GM23248 (cell line): Measurements from ENCODE around the gene ZNF285. TPM values are rescaled to one million over a fixed set of nuclear protein-coding genes. Genes with fewer than 3 reads are reported as not detected.

ENCODE experiments used
- DNase-seq: peaks from one replicate; pipeline ENCODE4 v3.0.0-alpha.2; 2015
- H2AFZ ChIP-seq: fragments of 200-600 bp; sonication (generic); 2 replicates; pipeline ENCODE4 v1.6.1; 2016; ENCODE audit warnings: antibody characterized with exemption
- H3F3A ChIP-seq: fragments of 200-600 bp; sonication (generic); 2 replicates; pipeline ENCODE4 v1.6.1; 2016; ENCODE audit warnings: mild to moderate bottlenecking, antibody characterized with exemption, mixed run types; ENCODE audit not compliant: insufficient read depth
- H3K27ac ChIP-seq: fragments of 200-600 bp; sonication (generic); 2 replicates; pipeline ENCODE4 v1.5.1; 2016; ENCODE audit warnings: mild to moderate bottlenecking
- H3K27me3 ChIP-seq: fragments of 200-600 bp; sonication (generic); replicated peaks from 2 replicates; pipeline ENCODE4 v1.6.1; 2016; ENCODE audit warnings: mild to moderate bottlenecking; ENCODE audit not compliant: insufficient read depth
- H3K36me3 ChIP-seq: fragments of 200-600 bp; sonication (generic); 2 replicates; pipeline ENCODE4 v1.6.1; 2016; ENCODE audit warnings: low read depth, mild to moderate bottlenecking
- H3K4me1 ChIP-seq: fragments of 200-600 bp; sonication (generic); 2 replicates; pipeline ENCODE4 v1.6.1; 2016; ENCODE audit warnings: mild to moderate bottlenecking; ENCODE audit not compliant: insufficient read depth
- H3K4me2 ChIP-seq: fragments of 200-600 bp; sonication (generic); one replicate; pipeline ENCODE4 v1.6.1; 2016; ENCODE audit warnings: mild to moderate bottlenecking; ENCODE audit not compliant: unreplicated experiment
- H3K4me3 ChIP-seq: fragments of 200-600 bp; sonication (generic); 2 replicates; pipeline ENCODE4 v1.5.1; 2016; ENCODE audit warnings: mild to moderate bottlenecking
- H3K79me2 ChIP-seq: fragments of 200-600 bp; sonication (generic); 2 replicates; pipeline ENCODE4 v1.6.1; 2016; ENCODE audit warnings: mild to moderate bottlenecking; ENCODE audit not compliant: insufficient read depth
- H3K9ac ChIP-seq: fragments of 200-600 bp; sonication (generic); 2 replicates; pipeline ENCODE4 v1.6.1; 2016; ENCODE audit warnings: mild to moderate bottlenecking
- H3K9me2 ChIP-seq: fragments of 200-600 bp; sonication (generic); 2 replicates; pipeline ENCODE4 v1.6.1; 2016; ENCODE audit warnings: mixed run types, mild to moderate bottlenecking, moderate library complexity; ENCODE audit not compliant: insufficient read depth
- H3K9me3 ChIP-seq: fragments of 200-600 bp; sonication (generic); one replicate; pipeline ENCODE4 v1.6.1; 2017; ENCODE audit warnings: low read depth
- H4K20me1 ChIP-seq: fragments of 200-600 bp; sonication (generic); 2 replicates; pipeline ENCODE4 v1.6.0; 2016; ENCODE audit not compliant: insufficient read depth
- EZH2 ChIP-seq: fragments of 200-600 bp; sonication (generic); IDR thresholded peaks from 2 replicates; pipeline ENCODE4 v1.6.1; 2018; ENCODE audit warnings: antibody characterized with exemption, mild to moderate bottlenecking; ENCODE audit not compliant: insufficient read depth, poor library complexity, severe bottlenecking
- EZH2phosphoT487 ChIP-seq: fragments of 200-600 bp; sonication (generic); IDR thresholded peaks from 2 replicates; pipeline ENCODE4 v1.6.1; 2018; ENCODE audit warnings: antibody characterized with exemption, moderate library complexity, mild to moderate bottlenecking, low read depth; ENCODE audit not compliant: insufficient read depth
- WGBS, 2 experiments: methylation state at CpG; one replicate each; pipeline ENCODE4 v1.1.6; 2015 to 2017; ENCODE audit warnings: low lambda C conversion rate in 2 of 2, low coverage in 1 of 2; ENCODE audit errors: missing lambda C conversion rate in 2 of 2; 5-methylcytosine and 5-hydroxymethylcytosine counted together
- in situ Hi-C: fragments of 300-500 bp; cut with MboI; formaldehyde crosslinking; loops from 2 replicates; pipeline ENCODE4 v1.15.0; 2020
- polyA plus RNA-seq: library from polyadenylated mRNA; unstranded; fragments of >200 nt; fragmentation: Nextera tagmentation; extraction: Ambion mirVana; gene quantifications from 2 replicates; pipeline ENCODE4 v1.2.1, GENCODE V29; 2016
- total RNA-seq: library from RNA; depleted of rRNA; stranded (reverse); fragments of >200 nt; shearing (Covaris generic); gene quantifications from 2 replicates; pipeline ENCODE4 v1.2.3, GENCODE V29; 2014

Gene ZNF285
- total and polyA plus RNA-seq, 2 experiments from 2014 or later: 1.1 to 2.1 TPM

GRCh38 chr19:44367024-44367423 lies 34.4 kb downstream of the ZNF285 start:
- Histone ChIP-seq H3K4me1 (no peaks in the 10 kb centered on the region), H3K36me3 (no peaks in the 10 kb centered on the region), H3K27ac (no peak overlapping the region), H3K9ac (no peak overlapping the region), H3K79me2 (no peaks in the 10 kb centered on the region), H2AFZ (no peak overlapping the region), H3K4me2 (no peak overlapping the region), H3K4me3 (no peak overlapping the region), H3K9me3 (no peaks in the 10 kb centered on the region), H3K9me2 (no peaks in the 10 kb centered on the region), H4K20me1 (no peaks in the 10 kb centered on the region), H3F3A (no peaks in the 10 kb centered on the region), H3K27me3 (no peaks in the 10 kb centered on the region)
- no peak for DNase-seq
- 41 to 46% methylated on average over 17 of the region's 17 CpGs for WGBS, 2 experiments
- TF ChIP-seq EZH2 (no peak), EZH2phosphoT487 (no peak)
- in situ Hi-C loops: no loop called here

- in situ Hi-C loops: no loop called here
- Histone ChIP-seq H3K4me3 (peak within 1 kb of the TSS; percentile 88), H3K9ac (peak within 1 kb of the TSS; percentile 87), H2AFZ (peak within 1 kb of the TSS; percentile 99), H3K4me1 (peaks cover 7% of the 10 kb centered on the region), H3K4me2 (peak within 1 kb of the TSS; percentile 90), H3F3A (no peaks in the 10 kb centered on the region), H4K20me1 (no peaks in the 10 kb centered on the region), H3K27me3 (no peaks in the 10 kb centered on the region), H3K9me2 (no peaks in the 10 kb centered on the region), H3K27ac (no peak within 1 kb of the TSS), H3K9me3 (no peaks in the 10 kb centered on the region), H3K79me2 (peaks cover 48% of the 10 kb centered on the region), H3K36me3 (no peaks in the 10 kb centered on the region)
- WGBS, 2 experiments: 1 to 2% methylated on average over 36 to 38 of the region's 38 CpGs
- peak; percentile 91 for DNase-seq
- no peak for TF ChIP-seq EZH2phosphoT487
- no peak for TF ChIP-seq EZH2
Observed at GRCh38 chr19:44356383-44357111, 44.9 kb downstream of the ZNF285 start, which contains the start of gene ZNF112. Gene ZNF112 (minus strand): TSS chr19:44356680. CDS start chr19:44340539, 16,141 bp downstream.

- Histone ChIP-seq H2AFZ (no peak overlapping the region), H3K9me3 (no peaks in the 10 kb centered on the region), H3K27ac (no peak overlapping the region), H3K4me3 (no peak overlapping the region), H4K20me1 (no peaks in the 10 kb centered on the region), H3K9me2 (no peaks in the 10 kb centered on the region), H3K79me2 (peaks cover 80% of the 10 kb centered on the region), H3K4me2 (no peak overlapping the region), H3K36me3 (no peaks in the 10 kb centered on the region), H3K4me1 (no peaks in the 10 kb centered on the region), H3K27me3 (no peaks in the 10 kb centered on the region), H3K9ac (no peak overlapping the region), H3F3A (no peaks in the 10 kb centered on the region)
- no peak for DNase-seq
- TF ChIP-seq EZH2phosphoT487 (no peak), EZH2 (no peak)
- WGBS, 2 experiments: 78 to 85% methylated on average over 4 of the region's 4 CpGs
- in situ Hi-C loops: no loop called here
Observed at GRCh38 chr19:44346556-44346955, 54.9 kb downstream of the ZNF285 start.

DNA sequence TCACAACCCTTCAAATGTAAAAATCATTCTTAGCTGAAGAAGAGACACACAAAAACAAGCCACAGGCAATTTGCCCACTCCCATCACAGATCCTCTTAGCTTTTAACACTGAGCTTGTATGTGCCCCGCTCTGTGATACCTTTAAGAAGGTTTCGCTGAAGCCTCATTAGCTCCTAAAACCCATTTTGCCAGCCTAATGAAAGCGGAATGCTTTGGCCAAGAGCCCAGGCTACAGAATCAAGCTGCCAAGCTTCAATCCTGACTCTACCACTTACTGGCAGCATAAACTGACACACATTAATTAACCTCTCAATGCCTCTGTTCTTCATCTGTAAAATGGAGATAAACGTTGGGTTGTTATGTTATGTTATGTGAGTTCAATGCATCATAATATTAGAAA lies 55.4 kb downstream of the ZNF285 start:
- no peaks in the 10 kb centered on the region for H3K27me3 ChIP-seq
- no peak overlapping the region for H3K4me3 ChIP-seq
- H3K4me1 ChIP-seq: no peaks in the 10 kb centered on the region
- no peaks in the 10 kb centered on the region for H4K20me1 ChIP-seq
- TF ChIP-seq EZH2 (no peak), EZH2phosphoT487 (no peak)
- no peaks in the 10 kb centered on the region for H3K9me3 ChIP-seq
- H3F3A ChIP-seq: no peaks in the 10 kb centered on the region
- in situ Hi-C loops: no loop called here
- H3K9ac ChIP-seq: no peak overlapping the region
- peaks cover 74% of the 10 kb centered on the region for H3K79me2 ChIP-seq
- WGBS, 2 experiments: 81 to 93% methylated on average over 4 of the region's 4 CpGs
- H3K27ac ChIP-seq: no peak overlapping the region
- H3K36me3 ChIP-seq: peaks cover 3% of the 10 kb centered on the region; the same call in 1 of the 2 replicates
- no peaks in the 10 kb centered on the region for H3K9me2 ChIP-seq
- H3K4me2 ChIP-seq: no peak overlapping the region
- no peak overlapping the region for H2AFZ ChIP-seq
- DNase-seq: no peak
